ENCODE results near the gene POM121L2.

POM121L2 gene

DNA sequence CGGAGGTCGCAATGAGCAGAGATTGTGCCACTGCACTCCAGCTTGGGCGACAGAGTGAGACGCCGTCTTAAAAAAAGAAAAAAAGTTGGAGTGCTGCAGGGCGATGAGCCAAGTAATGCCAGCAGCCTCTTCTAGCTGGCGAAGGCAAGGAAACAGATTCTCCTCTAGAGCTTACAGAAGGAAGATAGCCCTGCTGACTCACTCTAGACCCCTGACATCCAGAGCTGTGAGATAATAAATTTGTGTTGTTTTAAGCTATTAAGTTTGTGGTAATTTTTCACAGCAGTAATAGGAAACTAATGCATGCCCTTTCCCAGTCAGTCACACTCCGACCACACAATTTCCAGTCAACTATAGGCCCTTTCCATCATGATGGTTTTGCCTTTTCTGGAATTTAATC lies 48.2 kb downstream of the POM121L2 start:
- Histone ChIP-seq H3K27me3 (ENCODE audit: insufficient read depth, low read depth, severe bottlenecking) (peaks cover 98% of the 10 kb centered on the region), H3K27ac (no peak overlapping the region), H3K36me3 (no peaks in the 10 kb centered on the region), H3K4me3 (ENCODE audit: low read depth, low read length) (no peak overlapping the region), H3K9me3 (ENCODE audit: severe bottlenecking) (peaks cover 37% of the 10 kb centered on the region)
- no peak for DNase-seq
- TF ChIP-seq, protein P1, sequence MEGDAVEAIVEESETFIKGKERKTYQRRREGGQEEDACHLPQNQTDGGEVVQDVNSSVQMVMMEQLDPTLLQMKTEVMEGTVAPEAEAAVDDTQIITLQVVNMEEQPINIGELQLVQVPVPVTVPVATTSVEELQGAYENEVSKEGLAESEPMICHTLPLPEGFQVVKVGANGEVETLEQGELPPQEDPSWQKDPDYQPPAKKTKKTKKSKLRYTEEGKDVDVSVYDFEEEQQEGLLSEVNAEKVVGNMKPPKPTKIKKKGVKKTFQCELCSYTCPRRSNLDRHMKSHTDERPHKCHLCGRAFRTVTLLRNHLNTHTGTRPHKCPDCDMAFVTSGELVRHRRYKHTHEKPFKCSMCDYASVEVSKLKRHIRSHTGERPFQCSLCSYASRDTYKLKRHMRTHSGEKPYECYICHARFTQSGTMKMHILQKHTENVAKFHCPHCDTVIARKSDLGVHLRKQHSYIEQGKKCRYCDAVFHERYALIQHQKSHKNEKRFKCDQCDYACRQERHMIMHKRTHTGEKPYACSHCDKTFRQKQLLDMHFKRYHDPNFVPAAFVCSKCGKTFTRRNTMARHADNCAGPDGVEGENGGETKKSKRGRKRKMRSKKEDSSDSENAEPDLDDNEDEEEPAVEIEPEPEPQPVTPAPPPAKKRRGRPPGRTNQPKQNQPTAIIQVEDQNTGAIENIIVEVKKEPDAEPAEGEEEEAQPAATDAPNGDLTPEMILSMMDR (IDR thresholded peaks at IDR 0.05; ENCODE audit: low read depth, low read length): no peak

DNA sequence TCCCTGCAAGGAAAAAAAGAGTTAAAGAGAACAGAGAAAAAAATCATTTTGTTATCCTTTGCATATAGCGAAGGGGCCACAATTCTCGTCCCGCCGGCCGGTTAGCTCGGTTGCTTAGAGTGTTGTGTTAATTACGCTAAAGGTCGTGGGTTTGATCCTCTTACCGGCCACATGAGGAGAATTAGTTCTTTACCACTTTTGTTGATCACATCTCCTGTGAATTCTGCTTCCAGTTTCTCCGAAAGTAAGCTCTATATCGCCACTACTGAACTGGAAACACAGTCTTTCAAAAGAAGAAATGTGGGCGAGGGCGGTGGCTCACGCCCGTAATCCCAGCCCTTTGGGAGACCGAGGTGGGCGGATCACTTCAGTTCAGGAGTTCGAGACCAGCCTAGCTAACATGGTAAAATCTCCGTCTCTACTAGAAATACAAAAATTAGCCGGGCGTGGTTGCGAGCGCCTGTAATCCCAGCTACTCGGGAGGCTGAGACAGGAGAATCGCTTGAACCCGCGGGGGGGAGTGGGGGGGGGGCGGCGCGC lies 51.2 kb downstream of the POM121L2 start:
- no peak overlapping the region for H3K4me3 ChIP-seq (ENCODE audit: low read depth, low read length)
- H3K27ac ChIP-seq: no peak overlapping the region
- TF ChIP-seq, protein P1 (IDR thresholded peaks at IDR 0.05; ENCODE audit: low read depth, low read length): no peak
- DNase-seq: no peak
- no peaks in the 10 kb centered on the region for H3K36me3 ChIP-seq
- peaks cover 85% of the 10 kb centered on the region for H3K27me3 ChIP-seq (ENCODE audit: insufficient read depth, low read depth, severe bottlenecking)
- peaks cover 20% of the 10 kb centered on the region for H3K9me3 ChIP-seq (ENCODE audit: severe bottlenecking)

DNA sequence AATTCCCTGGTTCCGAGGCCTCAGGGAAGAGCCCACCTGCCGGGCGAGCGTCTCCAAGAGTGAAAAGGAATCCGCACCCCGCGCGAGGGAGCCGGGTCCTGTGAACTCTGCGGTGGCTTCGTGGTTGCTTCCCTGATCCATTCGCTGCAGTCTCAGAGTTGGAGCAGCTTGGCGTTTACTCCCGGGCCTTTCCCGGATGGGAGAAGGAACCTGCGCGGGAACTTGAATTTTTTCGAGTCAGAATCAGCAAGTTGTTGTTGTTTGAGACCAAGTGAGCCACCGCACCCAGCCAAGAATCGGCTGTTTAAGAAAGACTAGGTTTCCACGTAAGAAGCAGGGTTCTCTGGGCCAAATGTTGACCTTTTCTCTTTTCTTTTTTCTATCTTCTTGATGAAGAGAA lies 51.7 kb downstream of the POM121L2 start:
- H3K9me3 ChIP-seq (ENCODE audit: severe bottlenecking): peaks cover 20% of the 10 kb centered on the region
- no peak for DNase-seq
- no peak overlapping the region for H3K4me3 ChIP-seq (ENCODE audit: low read depth, low read length)
- TF ChIP-seq, protein P1 (IDR thresholded peaks at IDR 0.05; ENCODE audit: low read depth, low read length): no peak
- peaks cover 83% of the 10 kb centered on the region for H3K27me3 ChIP-seq (ENCODE audit: insufficient read depth, low read depth, severe bottlenecking)
- H3K27ac ChIP-seq: no peak overlapping the region
- no peaks in the 10 kb centered on the region for H3K36me3 ChIP-seq
